ENCODE data around the gene CAMKMT.

Gene CAMKMT

DNA sequence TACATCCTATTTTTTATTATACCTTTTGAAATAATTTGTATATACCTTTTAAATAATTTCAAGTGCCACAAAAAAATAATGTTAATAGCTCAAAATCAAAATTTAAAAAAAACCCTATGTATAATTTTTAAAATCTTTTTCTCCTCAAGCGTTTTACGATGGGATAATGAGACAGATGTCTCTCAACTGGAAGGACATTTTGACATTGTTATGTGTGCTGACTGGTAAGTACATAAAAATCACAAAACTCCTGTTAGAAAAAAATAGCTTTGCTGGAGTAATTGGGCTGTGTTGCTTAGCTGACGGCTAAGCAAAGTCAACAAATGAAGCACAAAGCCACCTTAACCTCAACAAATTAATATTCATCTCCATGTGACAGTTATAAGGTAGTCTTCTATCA, 381.7 kb downstream of the CAMKMT start:
- no peak for DNase-seq (ENCODE audit: low read depth in 3 of 3)

GRCh38 chr2:44744961-44745892, 383.5 kb downstream of the CAMKMT start:
- DNase-seq (ENCODE audit: low read depth in 3 of 3), result no peak

- DNase-seq (ENCODE audit: low read depth in 3 of 3), result no peak
Measured at GRCh38 chr2:44745922-44746766, 384.4 kb downstream of the CAMKMT start.

GRCh38 chr2:44746856-44747615, 385.3 kb downstream of the CAMKMT start:
- DNase-seq (ENCODE audit: low read depth in 3 of 3), result no peak

- DNase-seq (ENCODE audit: low read depth in 3 of 3), result no peak
Measured at GRCh38 chr2:44747794-44748193, 386.0 kb downstream of the CAMKMT start.

GRCh38 chr2:44751754-44752479, 390.2 kb downstream of the CAMKMT start:
- no peak for DNase-seq (ENCODE audit: low read depth in 3 of 3)

GRCh38 chr2:44752761-44753160, 391.0 kb downstream of the CAMKMT start:
- no peak for DNase-seq (ENCODE audit: low read depth in 3 of 3)

DNA sequence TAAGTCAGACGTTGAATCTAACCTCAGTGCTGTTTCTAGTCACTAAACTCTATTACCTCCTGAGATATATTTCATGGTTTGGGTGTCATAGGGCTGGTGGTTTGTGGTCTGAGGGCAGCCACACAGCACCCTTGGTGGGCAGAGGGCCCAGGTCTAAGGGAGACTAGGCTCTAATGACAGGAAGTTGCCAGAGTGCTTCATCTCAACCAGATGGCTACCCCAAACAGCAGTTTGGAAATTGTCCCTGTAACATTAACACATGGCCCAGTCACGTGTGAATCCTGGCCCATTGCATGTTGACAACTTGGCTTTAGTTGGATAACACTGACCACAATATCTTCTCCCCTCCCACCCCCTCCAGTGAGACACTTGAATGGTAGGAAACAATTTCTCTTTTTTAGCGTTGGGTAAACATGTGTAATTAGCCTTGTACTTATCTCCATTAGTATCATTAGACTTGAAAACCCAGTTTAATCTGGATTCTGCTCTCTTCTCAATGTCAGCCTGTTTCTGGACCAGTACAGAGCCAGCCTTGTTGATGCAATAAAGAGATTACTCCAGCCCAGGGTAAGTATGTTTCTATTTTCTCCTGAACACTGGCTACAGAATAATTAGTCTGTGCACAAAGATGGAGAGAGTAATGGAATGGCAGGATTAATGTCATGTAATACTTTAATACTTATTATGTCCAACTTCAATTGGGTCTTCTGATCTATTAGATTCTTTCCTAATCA, 392.0 kb downstream of the CAMKMT start:
- DNase-seq (ENCODE audit: low read depth in 3 of 3), result no peak

- DNase-seq (ENCODE audit: low read depth in 3 of 3), result no peak
Measured at GRCh38 chr2:44758591-44758990, 396.8 kb downstream of the CAMKMT start.

DNA sequence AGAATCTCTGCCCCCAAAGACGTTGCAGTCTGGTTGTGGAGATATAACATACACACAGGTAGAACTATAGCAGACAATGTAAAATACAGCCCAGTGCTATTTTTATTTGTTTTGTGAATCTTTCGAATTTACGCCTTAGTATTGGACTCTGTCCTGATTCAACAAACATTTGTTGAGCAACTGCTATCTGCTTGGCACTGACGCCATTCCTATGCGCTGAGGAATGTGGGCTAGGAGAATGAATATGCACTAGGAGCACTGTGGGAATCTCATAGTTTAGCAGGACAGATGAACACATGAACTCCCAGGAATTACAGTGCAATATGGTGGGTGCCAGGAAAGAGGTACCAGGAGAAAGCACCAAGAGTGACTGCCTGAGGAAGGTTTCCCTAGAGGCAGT, 398.1 kb downstream of the CAMKMT start:
- no peak for DNase-seq (ENCODE audit: low read depth in 3 of 3)

DNA sequence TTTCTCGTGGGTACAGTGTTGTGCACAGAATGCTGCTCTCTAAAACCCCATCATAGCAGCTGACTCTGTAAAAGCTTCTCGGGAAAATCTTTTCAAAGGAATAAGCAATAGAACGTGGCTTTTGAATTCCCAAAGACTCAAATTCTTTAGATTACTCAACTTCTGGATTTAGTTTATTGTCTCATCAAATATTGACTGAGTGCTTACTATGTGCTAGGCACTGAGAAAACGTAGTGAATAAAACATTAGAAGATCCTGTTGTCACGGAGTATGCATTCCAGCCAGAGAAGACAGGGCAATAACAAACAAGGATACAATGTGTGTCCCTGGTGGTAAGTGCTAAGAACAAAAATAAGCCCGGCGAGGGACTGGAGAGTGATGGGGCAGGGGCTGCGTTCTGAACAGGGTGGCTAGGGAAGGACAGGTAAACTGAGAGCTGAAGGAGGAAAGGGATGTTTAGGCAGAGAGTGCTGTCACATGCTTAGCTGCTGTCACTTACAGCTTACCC, 401.6 kb downstream of the CAMKMT start:
- DNase-seq (ENCODE audit: low read depth in 3 of 3), result no peak

DNA sequence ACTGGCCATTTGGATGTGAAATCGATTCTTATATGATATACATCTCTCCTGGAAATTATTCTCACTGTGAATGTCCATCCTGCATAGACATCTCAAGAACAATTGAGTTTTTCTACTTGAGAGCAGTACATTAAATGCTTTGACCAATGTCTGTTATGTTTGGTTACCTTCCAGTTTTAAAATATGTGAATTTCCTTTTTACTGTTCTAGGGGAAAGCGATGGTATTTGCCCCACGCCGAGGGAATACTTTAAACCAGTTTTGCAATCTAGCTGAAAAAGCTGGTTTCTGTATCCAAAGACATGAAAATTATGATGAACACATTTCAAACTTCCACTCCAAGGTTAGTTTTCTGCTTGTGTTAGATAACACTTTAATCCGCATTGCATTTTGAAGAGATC, 404.5 kb downstream of the CAMKMT start:
- no peak for DNase-seq (ENCODE audit: low read depth in 3 of 3)

DNA sequence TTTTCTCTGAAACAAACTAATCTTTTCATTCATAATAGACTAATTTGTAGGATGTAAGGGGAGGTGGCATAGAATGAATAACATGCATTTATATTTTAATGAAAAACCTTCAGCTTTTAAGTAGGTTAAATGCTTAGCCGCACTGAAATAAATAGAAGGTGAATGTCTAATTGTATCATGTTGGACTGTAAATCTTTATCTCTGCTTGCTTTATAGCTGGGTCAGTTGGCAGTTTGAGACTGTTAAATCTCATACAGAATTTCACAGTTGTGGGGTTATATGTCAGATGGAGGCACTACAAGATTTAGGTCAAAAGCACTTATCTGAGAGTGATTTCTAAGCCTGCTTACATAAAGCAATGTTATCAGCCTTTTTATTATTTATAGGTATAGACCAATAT, 405.0 kb downstream of the CAMKMT start:
- no peak for DNase-seq (ENCODE audit: low read depth in 3 of 3)

- DNase-seq (ENCODE audit: low read depth in 3 of 3), result no peak
Measured at GRCh38 chr2:44767691-44768090, 405.9 kb downstream of the CAMKMT start.

DNA sequence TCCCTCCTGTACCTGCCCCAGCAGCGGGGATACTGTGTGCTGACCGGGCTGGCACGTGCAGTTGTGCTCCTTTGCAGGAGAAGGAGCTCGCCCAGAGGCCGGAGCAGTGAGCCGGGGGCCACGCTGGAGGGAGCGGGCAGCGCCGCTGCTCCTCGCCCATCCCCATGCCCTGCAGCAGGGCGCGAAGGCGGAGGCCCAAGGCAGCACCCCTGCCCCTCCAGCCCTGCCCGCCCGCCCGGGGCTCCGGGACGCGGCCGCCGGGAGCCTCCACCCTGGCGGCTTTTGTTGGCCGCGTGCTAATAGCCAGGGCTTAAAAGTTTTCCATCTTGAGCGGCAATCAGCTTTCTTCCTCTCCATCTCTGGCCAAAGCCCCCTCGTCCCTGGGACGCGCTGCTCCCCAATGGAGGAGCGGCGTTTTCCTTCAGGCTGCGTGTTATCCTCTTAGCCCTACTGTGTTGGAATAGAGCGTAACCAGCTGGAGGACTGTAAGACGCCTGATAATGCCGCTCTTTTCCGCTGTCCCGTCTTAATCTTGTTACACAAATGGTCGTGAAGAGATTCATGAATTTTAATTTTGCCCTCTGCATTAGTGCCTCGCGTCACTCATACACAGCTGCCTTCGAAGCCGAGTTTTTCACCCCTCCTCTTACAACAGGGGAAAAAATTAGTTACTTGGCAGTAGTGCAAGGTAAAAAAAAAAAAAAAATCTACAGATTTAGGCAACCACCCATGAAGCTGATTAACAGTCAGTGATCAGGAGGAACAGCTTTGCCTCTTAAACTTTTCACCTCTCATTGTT, 406.9 kb downstream of the CAMKMT start:
- DNase-seq (ENCODE audit: low read depth in 3 of 3), result no peak

GRCh38 chr2:44769349-44770011, 407.7 kb downstream of the CAMKMT start:
- DNase-seq (ENCODE audit: low read depth in 3 of 3), result no peak

GRCh38 chr2:44770221-44771195, 408.8 kb downstream of the CAMKMT start:
- no peak for DNase-seq (ENCODE audit: low read depth in 3 of 3)

DNA sequence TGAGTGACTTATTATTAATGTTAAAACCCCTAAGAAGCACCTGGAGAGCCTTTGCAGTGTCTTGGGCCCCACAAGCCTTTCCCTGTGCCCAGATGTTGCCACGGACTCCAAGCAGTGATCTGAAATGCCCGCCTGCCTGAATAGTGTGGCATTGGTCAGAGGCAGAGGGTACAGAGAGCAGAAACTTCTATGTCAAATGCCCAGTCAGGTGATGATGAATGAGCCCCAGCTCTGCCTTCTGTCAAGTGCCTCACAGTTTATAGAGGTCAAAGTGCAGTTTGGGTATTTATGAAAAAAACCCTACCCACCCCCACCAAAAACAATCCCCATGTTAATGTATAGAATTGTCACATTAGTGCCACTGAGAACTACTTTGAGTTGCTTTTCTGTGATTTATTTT, 409.8 kb downstream of the CAMKMT start:
- DNase-seq (ENCODE audit: low read depth in 3 of 3), result no peak
